OCI-LY7 (cell line): ENCODE data around the gene SLC35E2B. TPM values are rescaled to one million over a fixed set of nuclear protein-coding genes. Genes with fewer than 3 reads are reported as not detected.

Source experiments
- BruUV-seq: library from RNA; stranded (reverse); fragments of 400-500 nt; replicated peaks from 2 replicates; lab custom pipeline; 2021; lab: Mats Ljungman, UMichigan
- CTCF ChIA-PET: fragments of 300-600 bp; sonication (Branson Sonifier 250); formaldehyde crosslinking; loops from one replicate; lab custom pipeline; 2022; ENCODE audit warnings: antibody characterized with exemption; ENCODE audit not compliant: unreplicated experiment; lab: Charles Lee
- POLR2A ChIA-PET: fragments of 300-600 bp; sonication (Branson Sonifier 250); formaldehyde crosslinking; loops from one replicate; lab custom pipeline; 2022; ENCODE audit warnings: antibody characterized with exemption; lab: Charles Lee
- DNase-seq: peaks from one replicate; pipeline ENCODE4 v3.0.0-alpha.2; 2015; ENCODE audit warnings: low spot score
- H2AFZ ChIP-seq: fragments of 200-600 bp; sonication (generic), shearing (Covaris generic); 2 replicates; pipeline ENCODE4 v1.6.1; 2014; ENCODE audit warnings: mild to moderate bottlenecking, antibody characterized with exemption, low read length, moderate library complexity
- H3K27ac ChIP-seq: fragments of 200-600 bp; sonication (generic); 2 replicates; pipeline ENCODE4 v1.5.1; 2014; ENCODE audit warnings: mixed run types, low read depth, mild to moderate bottlenecking, moderate library complexity, low read length, inconsistent platforms; ENCODE audit not compliant: poor library complexity, severe bottlenecking
- H3K36me3 ChIP-seq: fragments of 200-600 bp; sonication (generic); 2 replicates; pipeline ENCODE4 v1.6.1; 2014; ENCODE audit warnings: mild to moderate bottlenecking, antibody characterized with exemption, low read length, moderate library complexity, mixed read lengths; ENCODE audit not compliant: insufficient read depth
- H3K4me1 ChIP-seq: fragments of 200-600 bp; sonication (generic); 2 replicates; pipeline ENCODE4 v1.5.1; 2014; ENCODE audit warnings: mild to moderate bottlenecking, low read length; ENCODE audit not compliant: insufficient read depth, poor library complexity, severe bottlenecking
- H3K4me2 ChIP-seq: fragments of 200-600 bp; sonication (generic); 2 replicates; pipeline ENCODE4 v1.6.1; 2014; ENCODE audit warnings: mild to moderate bottlenecking, low read length
- H3K4me3 ChIP-seq: fragments of 200-600 bp; sonication (generic); 2 replicates; pipeline ENCODE4 v1.5.1; 2014; ENCODE audit warnings: mild to moderate bottlenecking, low read depth, low read length; ENCODE audit not compliant: poor library complexity, severe bottlenecking
- H3K79me2 ChIP-seq: fragments of 200-600 bp; sonication (generic); 2 replicates; pipeline ENCODE4 v1.6.1; 2016; ENCODE audit warnings: low read depth, mild to moderate bottlenecking, low read length, moderate library complexity, mixed read lengths; ENCODE audit not compliant: insufficient read depth
- H3K9me2 ChIP-seq: fragments of 200-600 bp; sonication (generic); 2 replicates; pipeline ENCODE4 v1.6.1; 2016; ENCODE audit warnings: mild to moderate bottlenecking, low read length, mixed read lengths; ENCODE audit not compliant: insufficient read depth
- H3K9me3 ChIP-seq: fragments of 200-600 bp; sonication (generic); 2 replicates; pipeline ENCODE4 v1.6.1; 2014; ENCODE audit warnings: mild to moderate bottlenecking, mixed run types, low read length, mixed read lengths
- H4K20me1 ChIP-seq: fragments of 200-600 bp; sonication (generic); 2 replicates; pipeline ENCODE4 v1.6.1; 2014; ENCODE audit warnings: mild to moderate bottlenecking, antibody characterized with exemption, low read length, moderate library complexity, mixed read lengths; ENCODE audit not compliant: insufficient read depth
- EZH2phosphoT487 ChIP-seq: fragments of 200-600 bp; sonication (generic); IDR thresholded peaks from 2 replicates; pipeline ENCODE4 v1.6.1; 2018; ENCODE audit warnings: low read depth, borderline replicate concordance, mild to moderate bottlenecking, mixed run types, antibody characterized with exemption, low read length, moderate library complexity, mixed read lengths
- intact Hi-C: fragments of 100-400 bp; cut with micrococcal nuclease; formaldehyde crosslinking; loops from one replicate; pipeline ENCODE4 v1.10.0; 2022; ENCODE audit not compliant: unreplicated experiment
- total RNA-seq, 2 experiments: library from RNA; depleted of rRNA in 1 of 2; stranded (reverse); fragments of >200 nt in 1 of 2; shearing (Covaris generic) in 1 of 2; gene quantifications; 2 replicates each; pipeline ENCODE4 v1.2.3, GENCODE V29; 2014 to 2022
- TF ChIP-seq, protein P1 (sequence below): fragments of 200-600 bp; sonication (generic); conservative IDR thresholded peaks from 2 replicates; pipeline ENCODE4 v1.5.1; 2014; ENCODE audit warnings: mild to moderate bottlenecking, antibody characterized with exemption, low read length, moderate library complexity, mixed read lengths

SLC35E2B gene
- total RNA-seq, 2 experiments from 2014 or later, result 26.6 to 58.9 TPM

DNA sequence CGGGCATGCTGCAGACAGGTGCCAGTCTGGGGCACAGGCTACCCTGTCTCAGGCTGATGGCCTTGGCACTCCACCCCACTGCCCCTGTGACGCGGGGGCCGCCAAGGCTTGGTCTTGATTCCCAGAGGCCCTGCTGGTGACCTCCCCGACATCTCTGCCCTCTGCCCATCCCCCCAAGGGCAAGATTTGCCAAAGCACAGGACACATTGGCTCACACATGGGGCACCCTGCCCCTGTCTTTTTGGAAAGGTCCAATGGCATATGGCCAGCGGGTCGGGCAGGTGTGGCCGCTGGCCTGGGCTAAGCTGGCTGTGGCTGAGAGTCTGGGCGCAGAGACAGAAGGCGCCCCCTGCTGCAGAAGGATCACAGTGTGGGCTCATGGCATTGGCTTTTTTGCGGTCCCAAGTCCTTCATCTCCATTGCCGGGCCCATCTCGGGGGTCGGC lies 72.7 kb downstream of the SLC35E2B start:
- Histone ChIP-seq H3K27ac (no peak overlapping the region), H3K9me2 (no peaks in the 10 kb centered on the region), H2AFZ (no peak overlapping the region), H3K79me2 (peaks cover under 1% of the 10 kb centered on the region; the same call in 1 of the 2 replicates), H3K36me3 (no peaks in the 10 kb centered on the region), H3K4me2 (no peak overlapping the region), H4K20me1 (no peaks in the 10 kb centered on the region; the same call in 1 of the 2 replicates), H3K4me3 (no peak overlapping the region), H3K4me1 (peaks cover 11% of the 10 kb centered on the region), H3K9me3 (no peaks in the 10 kb centered on the region)
- intact Hi-C loops, result loop anchor here (5.0 kb wide), 1 partner anchor 48 kb away; the partner anchor contains the start of gene SSU72
- CTCF ChIA-PET, result no interaction called here
- no peak for TF ChIP-seq EZH2phosphoT487
- TF ChIP-seq, protein P1, sequence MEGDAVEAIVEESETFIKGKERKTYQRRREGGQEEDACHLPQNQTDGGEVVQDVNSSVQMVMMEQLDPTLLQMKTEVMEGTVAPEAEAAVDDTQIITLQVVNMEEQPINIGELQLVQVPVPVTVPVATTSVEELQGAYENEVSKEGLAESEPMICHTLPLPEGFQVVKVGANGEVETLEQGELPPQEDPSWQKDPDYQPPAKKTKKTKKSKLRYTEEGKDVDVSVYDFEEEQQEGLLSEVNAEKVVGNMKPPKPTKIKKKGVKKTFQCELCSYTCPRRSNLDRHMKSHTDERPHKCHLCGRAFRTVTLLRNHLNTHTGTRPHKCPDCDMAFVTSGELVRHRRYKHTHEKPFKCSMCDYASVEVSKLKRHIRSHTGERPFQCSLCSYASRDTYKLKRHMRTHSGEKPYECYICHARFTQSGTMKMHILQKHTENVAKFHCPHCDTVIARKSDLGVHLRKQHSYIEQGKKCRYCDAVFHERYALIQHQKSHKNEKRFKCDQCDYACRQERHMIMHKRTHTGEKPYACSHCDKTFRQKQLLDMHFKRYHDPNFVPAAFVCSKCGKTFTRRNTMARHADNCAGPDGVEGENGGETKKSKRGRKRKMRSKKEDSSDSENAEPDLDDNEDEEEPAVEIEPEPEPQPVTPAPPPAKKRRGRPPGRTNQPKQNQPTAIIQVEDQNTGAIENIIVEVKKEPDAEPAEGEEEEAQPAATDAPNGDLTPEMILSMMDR, result peak; percentile 71
- BruUV-seq, result no TSS peak
- peak; percentile 27 for DNase-seq
- POLR2A ChIA-PET, result no interaction called here

DNA sequence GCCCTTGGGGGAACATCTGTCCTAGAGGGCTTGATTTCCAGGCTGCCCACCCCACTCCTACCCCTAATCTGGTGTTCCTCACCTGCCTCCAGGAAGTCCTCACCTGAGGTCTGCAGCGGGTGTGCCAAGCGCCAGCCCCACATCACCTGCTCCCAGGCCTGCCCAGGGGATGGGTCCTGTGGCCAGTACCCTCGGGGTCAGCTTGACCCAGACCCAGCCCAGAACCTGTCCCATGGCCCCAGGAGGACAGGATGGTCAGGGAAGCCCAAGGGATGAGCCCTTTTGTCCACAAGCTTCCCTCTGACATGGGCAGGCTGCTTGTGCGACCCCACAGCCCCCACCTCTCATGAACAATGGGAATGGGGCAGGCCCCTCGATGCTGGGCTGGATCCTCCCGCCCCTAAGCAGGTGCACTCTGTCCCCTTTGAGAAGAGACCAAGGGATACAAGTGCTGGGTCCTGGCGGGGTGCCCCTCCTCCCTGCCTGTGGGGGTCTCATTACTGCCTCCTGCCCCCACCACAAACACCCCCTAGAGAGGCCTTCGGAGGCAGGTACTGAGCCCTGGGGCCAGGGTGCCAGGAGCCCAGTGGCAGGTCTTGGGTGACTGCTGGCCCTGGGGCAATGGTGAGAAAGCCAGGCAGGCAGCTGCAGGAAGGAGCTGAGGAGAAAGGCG lies 74.1 kb downstream of the SLC35E2B start:
- Histone ChIP-seq H3K9me3 (no peaks in the 10 kb centered on the region), H4K20me1 (no peaks in the 10 kb centered on the region; the same call in 1 of the 2 replicates), H3K4me1 (peaks cover 22% of the 10 kb centered on the region), H3K4me2 (no peak overlapping the region), H2AFZ (no peak overlapping the region), H3K79me2 (peaks cover 14% of the 10 kb centered on the region; the same call in 1 of the 2 replicates), H3K9me2 (no peaks in the 10 kb centered on the region), H3K4me3 (no peak overlapping the region), H3K36me3 (no peaks in the 10 kb centered on the region), H3K27ac (no peak overlapping the region)
- POLR2A ChIA-PET, result no interaction called here
- DNase-seq, result no peak
- CTCF ChIA-PET, result no interaction called here
- no TSS peak for BruUV-seq
- TF ChIP-seq, protein P1, result no peak
- TF ChIP-seq EZH2phosphoT487, result no peak
- intact Hi-C loops, result loop anchor here (5.0 kb wide), 1 partner anchor 46 kb away; the partner anchor contains the start of gene SSU72

DNA sequence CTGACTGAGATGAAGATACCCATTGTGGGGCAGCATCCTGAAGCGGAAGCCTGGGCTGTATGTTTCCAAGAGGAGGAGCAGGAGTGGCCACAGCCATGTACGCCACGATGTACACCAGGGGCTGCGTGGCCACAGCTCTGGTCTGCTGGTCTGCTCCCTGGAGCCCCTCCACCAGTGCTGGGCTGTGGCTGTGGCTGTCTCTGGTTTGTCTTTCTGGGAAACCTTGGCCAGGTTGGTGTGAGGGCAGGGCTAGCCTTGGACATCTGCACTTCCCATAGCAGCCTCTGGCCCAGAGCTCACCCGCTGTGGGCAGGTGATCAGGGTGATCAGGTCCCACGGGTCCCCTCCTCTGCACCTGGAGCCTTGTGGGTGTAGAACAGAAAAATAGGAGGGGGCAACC lies 74.7 kb downstream of the SLC35E2B start:
- Histone ChIP-seq H3K9me3 (no peaks in the 10 kb centered on the region), H3K79me2 (peaks cover 14% of the 10 kb centered on the region; the same call in 1 of the 2 replicates), H3K4me3 (no peak overlapping the region), H4K20me1 (no peaks in the 10 kb centered on the region; the same call in 1 of the 2 replicates), H3K4me2 (no peak overlapping the region), H3K36me3 (no peaks in the 10 kb centered on the region), H3K9me2 (no peaks in the 10 kb centered on the region), H3K4me1 (peaks cover 24% of the 10 kb centered on the region), H2AFZ (no peak overlapping the region), H3K27ac (no peak overlapping the region)
- TF ChIP-seq, protein P1, result no peak
- TF ChIP-seq EZH2phosphoT487, result no peak
- intact Hi-C loops, result loop anchor here (5.0 kb wide), 1 partner anchor 46 kb away; the partner anchor contains the start of gene SSU72
- POLR2A ChIA-PET, result no interaction called here
- no TSS peak for BruUV-seq
- DNase-seq, result no peak
- CTCF ChIA-PET, result no interaction called here
